CD4-positive, alpha-beta T cell treated with Interleukin-17A for 4 hours (primary cell): ENCODE measurements around the gene CTNNA3.
"Not testable (repeated sequence)": the region's sequence is repeated elsewhere in the genome, so short reads cannot be mapped to it uniquely, and the experiment has no call there.

ENCODE experiments used
- DNase-seq: peaks from one replicate; pipeline ENCODE4 v3.0.0-alpha.2; 2020; ENCODE audit warnings: mixed read lengths

CTNNA3 gene

DNA sequence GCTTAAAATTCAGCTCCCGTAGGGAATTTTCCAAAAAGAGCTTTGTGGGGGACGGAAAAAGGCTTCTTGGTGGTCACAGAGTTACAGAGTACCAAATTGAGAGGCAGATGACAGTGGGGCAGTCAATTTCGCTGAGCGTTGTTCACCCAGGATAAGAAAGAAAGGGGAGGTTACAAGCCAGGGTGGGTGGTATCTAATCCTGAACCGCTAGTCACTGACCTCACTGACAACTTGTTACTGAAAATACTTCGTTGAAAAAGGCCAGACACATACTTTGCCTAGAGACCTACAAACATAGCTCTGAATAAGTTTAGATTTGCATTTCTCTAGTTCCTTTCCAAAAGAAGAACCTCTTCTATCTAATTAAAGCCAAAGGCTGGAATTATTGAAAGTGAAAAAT lies at the start of gene CTNNA3:
TSS of gene CTNNA3 (minus strand) at position 167 of the 400 bp plus-strand sequence.
- DNase-seq: no peak

DNA sequence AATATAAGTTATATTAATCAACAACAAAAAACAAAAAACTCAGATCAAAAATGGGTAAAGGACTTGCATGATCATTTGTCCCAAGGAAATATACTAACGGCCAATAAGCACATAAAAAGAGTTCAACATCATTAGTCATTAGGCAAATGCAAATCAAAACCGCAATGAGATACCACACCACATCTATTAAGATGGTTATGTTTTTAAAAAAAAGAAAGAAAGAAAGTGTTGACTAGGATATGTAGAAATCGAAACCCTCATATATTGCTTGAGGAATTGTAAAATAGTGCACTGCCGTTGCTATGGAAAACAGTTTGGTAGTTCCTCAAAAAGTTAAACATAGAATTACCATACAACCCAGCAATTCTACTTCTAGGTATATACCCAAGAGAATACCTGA lies 39.4 kb upstream of the CTNNA3 start:
- DNase-seq: no peak

GRCh38 chr10:67733511-67733910 lies 37.5 kb upstream of the CTNNA3 start:
- DNase-seq: no peak

DNA sequence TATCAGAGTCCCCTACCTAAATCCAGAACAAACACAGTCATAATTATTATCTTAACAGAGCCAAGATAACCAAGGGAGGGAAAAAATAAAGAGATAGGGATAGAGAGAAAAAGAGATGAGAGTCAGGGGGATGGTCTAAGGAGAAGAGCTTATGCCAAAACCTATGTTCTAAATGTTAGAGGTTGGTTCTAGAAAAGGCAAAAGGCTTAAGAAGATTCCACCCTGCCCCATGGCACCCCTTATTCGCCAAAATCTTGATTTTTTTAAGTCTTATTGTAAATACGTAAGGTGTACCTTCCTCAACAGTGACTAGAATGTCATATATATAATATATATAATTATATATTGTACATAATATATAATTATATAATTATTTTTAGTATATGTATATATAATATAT lies 29.6 kb upstream of the CTNNA3 start:
- no peak for DNase-seq

DNA sequence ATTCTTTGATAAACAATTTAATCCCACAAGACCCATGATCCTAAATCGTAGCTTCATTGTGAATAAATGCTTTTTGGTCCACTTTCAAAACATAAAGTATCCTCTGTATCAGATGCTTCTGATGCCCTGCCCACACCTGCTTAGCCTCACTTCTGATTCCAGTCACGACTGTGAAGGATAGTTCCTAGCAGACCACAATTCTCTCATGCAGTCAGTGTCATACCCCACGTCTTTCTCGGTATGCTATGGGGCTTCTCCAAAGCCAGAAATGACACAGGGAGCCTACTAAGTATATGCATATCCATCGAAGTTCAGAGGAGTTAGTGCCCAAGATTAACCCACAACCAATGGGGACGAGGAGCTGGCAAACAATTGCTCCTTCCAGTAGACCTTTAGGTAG lies 27.6 kb upstream of the CTNNA3 start:
- DNase-seq: no peak

DNA sequence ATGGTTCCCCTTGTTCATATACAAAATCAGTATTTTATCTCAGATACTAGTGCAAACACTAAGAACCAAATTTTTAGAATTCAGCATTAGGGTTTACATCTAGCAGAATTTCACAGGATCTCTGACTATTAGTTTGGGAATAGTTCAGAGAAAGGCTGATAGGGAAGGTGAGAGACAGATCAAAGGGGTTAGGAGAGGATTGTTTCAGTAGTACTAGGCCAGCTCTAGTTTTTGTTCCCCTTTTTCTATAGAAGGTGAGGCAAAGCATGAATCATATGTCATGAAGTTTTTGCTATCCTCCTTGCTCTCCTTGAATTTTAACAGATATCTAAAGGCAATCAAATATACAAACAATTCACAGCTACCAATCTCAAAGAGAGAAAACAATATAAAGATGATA lies 26.1 kb upstream of the CTNNA3 start:
- no peak for DNase-seq

DNA sequence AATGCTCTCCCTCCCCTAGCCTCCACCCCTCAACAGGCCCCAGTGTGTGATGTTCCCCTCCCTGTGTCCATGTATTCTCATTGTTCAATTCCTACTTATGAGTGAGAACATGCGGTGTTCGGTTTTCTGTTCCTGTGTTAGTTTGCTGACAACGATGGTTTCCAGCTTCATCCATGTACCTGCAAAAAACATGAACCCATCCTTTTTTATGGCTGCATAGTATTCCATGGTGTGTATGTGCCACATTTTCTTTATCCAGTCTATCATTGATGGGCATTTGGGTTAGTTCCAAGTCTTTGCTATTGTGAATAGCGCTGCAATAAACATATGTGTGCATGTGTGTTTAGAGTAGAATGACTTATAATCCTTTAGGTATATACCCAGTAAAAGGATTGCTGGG lies 20.5 kb upstream of the CTNNA3 start:
- DNase-seq: not testable (repeated sequence)

GRCh38 chr10:67705921-67706320 lies 9.9 kb upstream of the CTNNA3 start:
- no peak for DNase-seq

GRCh38 chr10:67699613-67700270 lies 3.7 kb upstream of the CTNNA3 start:
- DNase-seq: not testable (repeated sequence)

- no peak for DNase-seq
Observed at GRCh38 chr10:67698164-67698563, 2.2 kb upstream of the CTNNA3 start.

DNA sequence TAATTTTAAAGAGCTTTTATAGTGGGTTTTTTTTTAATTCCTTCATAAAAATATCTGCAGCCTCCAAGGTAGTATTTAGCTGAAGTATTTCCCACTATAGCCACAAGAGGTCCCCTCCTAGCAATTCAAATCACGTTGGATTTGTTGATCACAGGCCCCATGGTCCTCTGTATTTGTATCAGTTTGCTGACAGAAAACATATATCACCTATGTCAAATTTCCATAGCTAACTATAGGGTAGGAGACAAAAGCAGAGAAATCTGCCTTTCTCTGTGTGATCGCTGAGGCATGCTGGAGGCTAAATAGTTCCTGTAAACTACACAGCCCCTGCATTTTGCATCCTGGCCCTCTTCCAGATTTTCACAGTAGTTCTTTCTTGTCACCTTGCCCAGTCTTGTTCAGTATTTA lies 1.7 kb upstream of the CTNNA3 start:
- peak; percentile 36 for DNase-seq

DNA sequence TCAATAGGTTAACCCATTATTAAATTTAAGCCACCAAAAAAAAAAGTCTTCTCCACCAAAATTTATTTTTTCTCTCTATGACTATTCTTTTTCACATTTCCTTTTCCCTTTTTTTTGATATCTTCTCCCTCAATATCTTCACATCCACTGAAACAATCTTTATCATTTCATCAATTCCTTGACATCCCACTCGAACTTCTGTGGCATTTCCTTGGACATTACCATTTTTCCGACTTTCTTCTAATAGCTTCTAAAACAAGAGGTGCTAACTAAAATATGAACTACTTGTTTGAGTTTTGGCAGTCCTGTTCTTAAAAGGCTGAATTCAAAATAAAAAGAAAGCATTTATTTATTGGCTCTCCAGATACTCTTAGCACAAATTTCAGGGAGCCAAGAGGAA lies 684 bp upstream of the CTNNA3 start:
- no peak for DNase-seq

GRCh38 chr10:67695555-67695954 lies 440 bp downstream of the CTNNA3 start:
- no peak for DNase-seq

- not testable (repeated sequence) for DNase-seq
Observed at GRCh38 chr10:67691861-67692260, 4.1 kb downstream of the CTNNA3 start.

GRCh38 chr10:67690540-67690939 lies 5.5 kb downstream of the CTNNA3 start:
- DNase-seq: not testable (repeated sequence)

DNA sequence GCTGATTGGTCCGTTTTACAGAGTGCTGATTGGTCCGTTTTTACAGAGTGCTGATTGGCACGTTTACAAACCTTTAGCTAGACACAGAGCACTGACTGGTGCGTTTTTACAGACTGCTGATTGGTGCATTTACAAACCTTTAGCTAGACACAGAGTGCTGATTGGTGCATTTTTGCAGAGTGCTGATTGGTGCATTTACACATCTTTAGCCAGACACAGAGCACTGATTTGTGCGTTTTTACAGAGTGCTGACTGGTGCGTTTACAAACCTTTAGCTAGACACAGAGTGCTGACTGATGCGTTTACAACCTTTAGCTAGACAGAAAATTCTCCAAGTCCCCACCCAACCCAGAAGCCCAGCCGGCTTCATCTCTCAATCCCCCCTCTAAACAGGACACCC lies 11.9 kb downstream of the CTNNA3 start:
- not testable (repeated sequence) for DNase-seq

GRCh38 chr10:67678335-67678974 lies 17.5 kb downstream of the CTNNA3 start:
- DNase-seq: no peak

DNA sequence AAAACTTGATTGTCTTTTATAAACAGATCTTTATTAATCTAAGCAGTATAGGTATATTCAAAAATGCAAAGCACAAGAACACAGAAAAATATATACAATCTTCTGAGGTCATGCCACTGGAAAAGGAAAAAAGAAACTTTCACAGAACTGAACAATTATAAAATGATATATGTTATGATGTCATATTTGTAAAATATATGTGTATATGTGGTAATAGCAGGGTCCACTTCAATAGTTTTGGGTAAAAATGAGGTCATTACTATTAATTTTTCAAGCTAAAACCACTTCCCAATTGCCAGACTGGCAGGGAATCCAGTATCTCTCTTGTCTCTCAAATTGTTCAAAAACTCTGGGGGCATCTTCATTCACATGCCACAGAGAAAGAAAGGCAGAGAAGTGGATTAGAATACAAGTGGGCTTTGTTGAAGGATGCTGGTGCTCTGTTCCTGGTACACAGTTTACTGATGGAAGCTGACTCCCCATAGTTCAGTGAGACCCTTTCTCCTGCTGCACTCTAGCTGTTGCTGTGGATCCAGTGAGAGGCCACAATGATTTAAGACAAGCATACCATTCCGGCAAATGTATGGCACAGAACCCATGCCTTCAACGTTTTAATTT lies 19.7 kb downstream of the CTNNA3 start:
- no peak for DNase-seq

DNA sequence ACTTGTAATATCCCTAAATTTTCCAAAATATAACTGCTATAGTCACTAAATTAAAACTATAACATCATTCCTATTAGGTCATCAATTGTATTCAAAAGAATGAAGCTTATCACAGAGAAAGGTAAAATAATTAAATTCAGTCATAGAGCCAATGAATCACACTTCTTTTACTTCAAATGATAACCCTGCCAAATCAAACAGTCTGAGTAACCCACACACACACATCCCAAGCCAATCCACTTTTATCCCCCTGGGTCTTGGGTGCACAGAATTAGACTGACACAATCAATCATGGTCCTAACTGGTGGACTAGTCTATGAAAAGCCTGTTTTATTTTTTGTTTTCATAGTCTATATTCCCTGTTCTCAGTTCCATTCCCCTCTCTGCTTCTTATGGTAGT lies 25.6 kb downstream of the CTNNA3 start:
- DNase-seq: no peak

- DNase-seq: no peak
Observed at GRCh38 chr10:67669978-67670377, 26.0 kb downstream of the CTNNA3 start.

DNA sequence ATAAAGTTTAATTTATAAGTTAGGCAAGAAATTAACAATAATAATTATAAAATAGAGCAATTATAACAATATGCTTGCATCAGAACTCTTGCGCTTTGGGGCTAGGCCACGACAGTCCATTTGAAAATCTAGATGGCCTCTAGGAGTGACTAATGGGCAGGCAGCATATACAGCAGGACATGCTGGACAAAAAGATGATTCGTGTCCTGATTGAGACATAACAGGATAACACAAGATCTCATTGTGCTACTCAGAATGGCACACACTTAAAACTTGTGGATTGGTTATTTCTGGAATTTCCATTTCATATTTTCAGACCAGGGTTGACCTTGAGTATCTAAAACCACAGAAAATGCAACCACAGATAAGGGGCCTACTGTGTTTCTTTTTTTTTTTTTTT lies 27.5 kb downstream of the CTNNA3 start:
- DNase-seq: no peak

DNA sequence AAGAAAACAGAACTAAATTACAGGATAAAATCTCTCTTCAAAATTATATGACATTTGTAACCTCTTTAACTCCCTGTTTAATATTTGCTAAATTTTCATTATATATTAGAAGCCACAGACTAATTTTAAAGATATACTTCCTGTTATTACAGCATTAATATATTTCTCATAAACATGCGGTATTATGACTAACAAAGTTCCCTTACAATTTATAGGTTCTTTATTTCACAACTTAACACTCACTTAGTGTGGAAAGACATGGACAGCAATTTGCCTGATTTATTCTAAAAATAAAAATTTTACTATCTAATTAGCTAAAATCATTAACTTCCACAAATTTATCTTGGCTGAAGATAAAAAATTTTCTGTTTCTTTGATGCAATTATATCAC lies 29.0 kb downstream of the CTNNA3 start:
- no peak for DNase-seq

DNA sequence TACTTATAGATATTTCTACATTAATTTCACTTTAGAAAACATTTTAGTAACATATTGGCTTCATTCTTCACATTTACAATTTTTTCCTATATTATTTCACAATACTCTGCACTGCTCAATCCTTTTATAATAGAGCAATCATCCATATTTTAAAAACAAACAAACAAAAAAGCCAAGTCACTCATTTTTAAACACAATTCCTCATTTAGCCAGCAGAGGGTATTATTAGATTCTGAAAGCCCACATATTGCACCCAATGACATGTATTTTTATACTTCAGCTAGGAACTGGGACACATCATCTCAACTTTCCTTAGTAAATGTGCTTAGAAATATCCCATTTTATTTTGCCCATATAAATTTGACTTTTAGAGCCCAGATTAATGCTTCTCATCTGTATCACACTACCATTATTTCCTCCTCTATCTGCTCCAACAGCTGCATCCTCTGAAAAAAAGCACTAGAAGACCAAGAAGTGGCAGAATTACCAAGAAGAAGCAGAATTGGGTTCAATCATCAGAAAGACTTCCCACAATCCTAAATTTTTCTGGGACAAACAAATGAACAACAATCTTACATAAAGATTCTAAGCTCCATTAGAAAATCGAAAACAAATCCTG lies 29.5 kb downstream of the CTNNA3 start:
- DNase-seq: no peak

DNA sequence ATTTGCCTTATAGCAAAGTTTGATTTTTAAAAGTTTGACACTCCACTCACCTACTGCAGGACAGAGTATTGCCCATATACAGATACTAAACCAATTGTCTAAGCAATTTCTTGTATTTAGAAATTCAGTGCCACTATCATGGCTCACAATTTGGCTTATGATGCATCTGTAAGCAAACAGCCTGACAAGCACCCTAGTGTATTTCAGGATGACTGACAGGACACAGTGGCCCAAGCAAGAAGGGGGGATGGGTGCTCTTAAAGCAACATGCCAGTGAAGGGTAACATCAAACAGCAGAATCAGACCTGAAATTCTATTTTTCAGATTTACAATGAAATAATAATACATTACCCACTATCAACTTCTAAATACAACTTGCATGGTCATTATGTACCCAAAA lies 30.5 kb downstream of the CTNNA3 start:
- no peak for DNase-seq
